GM12801 (cell line): Measurements from ENCODE around the gene LMTK3.

Source experiments
- CTCF ChIP-seq: IDR thresholded peaks from one replicate; pipeline ENCODE4 v1.5.1; 2011; ENCODE audit warnings: control low read depth; ENCODE audit not compliant: insufficient read length; ENCODE audit errors: extremely low read depth

The LMTK3 gene

GRCh38 chr19:48554385-48555091, 42.9 kb upstream of the LMTK3 start:
- TF ChIP-seq CTCF, result no peak

GRCh38 chr19:48553676-48554384, 42.2 kb upstream of the LMTK3 start:
- no peak for TF ChIP-seq CTCF

GRCh38 chr19:48552406-48553322, 41.0 kb upstream of the LMTK3 start:
- TF ChIP-seq CTCF, result no peak

- no peak for TF ChIP-seq CTCF
Observed at GRCh38 chr19:48551437-48552302, 40.0 kb upstream of the LMTK3 start, which contains the start of gene SULT2B1. SULT2B1 (plus strand) TSS chr19:48552172; CDS start chr19:48552253, 81 bp downstream.

GRCh38 chr19:48549380-48549779, 37.7 kb upstream of the LMTK3 start:
- no peak for TF ChIP-seq CTCF

- no peak for TF ChIP-seq CTCF
Observed at GRCh38 chr19:48548253-48548911, 36.7 kb upstream of the LMTK3 start.
